ENCODE results near the gene ATP1A4.
"Not testable (repeated sequence)": the region's sequence is repeated elsewhere in the genome, so short reads cannot be mapped to it uniquely, and the experiment has no call there.

Gene ATP1A4

GRCh38 chr1:160124705-160125478 lies 26.5 kb upstream of the ATP1A4 start:
- DNase-seq = no peak

GRCh38 chr1:160125746-160126145 lies 25.7 kb upstream of the ATP1A4 start:
- no peak for DNase-seq

GRCh38 chr1:160126342-160126741 lies 25.1 kb upstream of the ATP1A4 start:
- DNase-seq = not testable (repeated sequence)

GRCh38 chr1:160127381-160127780 lies 24.0 kb upstream of the ATP1A4 start:
- DNase-seq = no peak

- DNase-seq = no peak
Measured at GRCh38 chr1:160127865-160128523, 23.4 kb upstream of the ATP1A4 start.

- no peak for DNase-seq
Measured at GRCh38 chr1:160128636-160129035, 22.8 kb upstream of the ATP1A4 start.

GRCh38 chr1:160129046-160129445 lies 22.4 kb upstream of the ATP1A4 start:
- DNase-seq = no peak

GRCh38 chr1:160129558-160129957 lies 21.8 kb upstream of the ATP1A4 start:
- no peak for DNase-seq

- no peak for DNase-seq
Measured at GRCh38 chr1:160129966-160130365, 21.4 kb upstream of the ATP1A4 start.

- no peak for DNase-seq
Measured at GRCh38 chr1:160130486-160130885, 20.9 kb upstream of the ATP1A4 start.

GRCh38 chr1:160130939-160131338 lies 20.5 kb upstream of the ATP1A4 start:
- no peak for DNase-seq

GRCh38 chr1:160131803-160132565 lies 19.4 kb upstream of the ATP1A4 start:
- no peak for DNase-seq

GRCh38 chr1:160133990-160134770 lies 17.2 kb upstream of the ATP1A4 start:
- no peak for DNase-seq

GRCh38 chr1:160134791-160135572 lies 16.4 kb upstream of the ATP1A4 start:
- DNase-seq = no peak

GRCh38 chr1:160136121-160136925 lies 15.1 kb upstream of the ATP1A4 start:
- DNase-seq = no peak

- no peak for DNase-seq
Measured at GRCh38 chr1:160136926-160137200, 14.5 kb upstream of the ATP1A4 start.

GRCh38 chr1:160137216-160137862 lies 14.1 kb upstream of the ATP1A4 start:
- DNase-seq = no peak

- no peak for DNase-seq
Measured at GRCh38 chr1:160139840-160140239, 11.6 kb upstream of the ATP1A4 start.

GRCh38 chr1:160143695-160144094 lies 7.7 kb upstream of the ATP1A4 start:
- no peak for DNase-seq

- DNase-seq = no peak
Measured at GRCh38 chr1:160144921-160145320, 6.5 kb upstream of the ATP1A4 start.

GRCh38 chr1:160146107-160146506 lies 5.3 kb upstream of the ATP1A4 start:
- DNase-seq = no peak

Measured in stimulated activated CD4-positive, alpha-beta T cell treated with anti-CD3 and anti-CD28 coated beads, Interleukin-4, amount 100 ng/mL, for 4 hours (primary cell).